ENCODE data around the gene NTN1.

DNA sequence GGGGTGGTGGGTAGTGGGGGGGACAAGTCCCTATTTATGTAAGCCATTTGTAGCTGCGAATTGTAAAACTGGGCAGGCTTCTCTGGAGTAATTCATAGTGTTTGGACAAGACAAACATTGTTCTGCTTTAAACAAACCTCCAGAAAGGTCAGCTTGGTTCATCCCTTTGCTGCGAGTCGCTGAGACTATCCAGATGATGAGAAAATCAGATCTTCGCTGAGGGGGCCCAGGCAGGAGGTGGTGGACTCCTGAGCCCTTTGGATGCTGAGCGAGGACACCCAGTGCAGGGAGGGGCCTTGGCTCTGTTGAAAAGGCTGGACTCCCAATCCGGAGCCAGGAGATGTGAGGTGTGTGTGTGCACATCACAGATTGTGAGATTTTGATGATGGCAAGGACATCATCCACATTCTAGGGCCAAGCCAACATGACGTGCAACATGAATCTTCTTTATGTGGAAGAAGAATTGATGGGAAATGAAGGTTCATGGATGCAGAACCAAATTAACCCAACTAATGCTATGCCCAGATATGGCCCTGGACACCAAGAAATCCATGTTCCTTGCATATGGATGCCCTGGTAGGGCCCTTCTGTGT lies 15.0 kb upstream of the NTN1 start:
- TF ChIP-seq, protein P1, sequence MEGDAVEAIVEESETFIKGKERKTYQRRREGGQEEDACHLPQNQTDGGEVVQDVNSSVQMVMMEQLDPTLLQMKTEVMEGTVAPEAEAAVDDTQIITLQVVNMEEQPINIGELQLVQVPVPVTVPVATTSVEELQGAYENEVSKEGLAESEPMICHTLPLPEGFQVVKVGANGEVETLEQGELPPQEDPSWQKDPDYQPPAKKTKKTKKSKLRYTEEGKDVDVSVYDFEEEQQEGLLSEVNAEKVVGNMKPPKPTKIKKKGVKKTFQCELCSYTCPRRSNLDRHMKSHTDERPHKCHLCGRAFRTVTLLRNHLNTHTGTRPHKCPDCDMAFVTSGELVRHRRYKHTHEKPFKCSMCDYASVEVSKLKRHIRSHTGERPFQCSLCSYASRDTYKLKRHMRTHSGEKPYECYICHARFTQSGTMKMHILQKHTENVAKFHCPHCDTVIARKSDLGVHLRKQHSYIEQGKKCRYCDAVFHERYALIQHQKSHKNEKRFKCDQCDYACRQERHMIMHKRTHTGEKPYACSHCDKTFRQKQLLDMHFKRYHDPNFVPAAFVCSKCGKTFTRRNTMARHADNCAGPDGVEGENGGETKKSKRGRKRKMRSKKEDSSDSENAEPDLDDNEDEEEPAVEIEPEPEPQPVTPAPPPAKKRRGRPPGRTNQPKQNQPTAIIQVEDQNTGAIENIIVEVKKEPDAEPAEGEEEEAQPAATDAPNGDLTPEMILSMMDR (conservative IDR thresholded peaks at IDR 0.05), result no peak
- TF ChIP-seq ZFX (IDR thresholded peaks at IDR 0.05), result no peak

Measured in C4-2B (cell line).